ENCODE data around the gene PDXP.

The PDXP gene

DNA sequence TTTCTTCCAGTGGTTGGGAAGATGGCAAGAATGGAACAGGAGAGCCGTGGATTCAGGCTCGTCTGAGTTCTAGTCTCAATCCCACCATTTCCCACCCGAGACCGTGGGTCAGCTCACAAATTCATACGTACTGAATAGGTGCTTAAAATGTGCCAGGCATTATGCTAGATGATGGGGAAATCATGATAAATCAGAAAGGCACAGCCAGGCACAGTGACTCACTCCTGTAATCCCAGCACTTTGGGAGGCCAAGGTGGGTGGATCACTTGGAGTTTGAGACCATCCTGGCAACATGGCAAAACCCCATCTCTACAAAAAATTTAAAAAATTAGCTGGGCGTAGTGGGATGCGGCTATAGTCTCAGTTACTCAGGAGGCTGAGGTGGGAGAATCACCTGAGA, 45.4 kb downstream of the PDXP start:
- DNase-seq, result no peak

GRCh38 chr22:37704645-37705044, 46.1 kb downstream of the PDXP start:
- DNase-seq, result no peak

DNA sequence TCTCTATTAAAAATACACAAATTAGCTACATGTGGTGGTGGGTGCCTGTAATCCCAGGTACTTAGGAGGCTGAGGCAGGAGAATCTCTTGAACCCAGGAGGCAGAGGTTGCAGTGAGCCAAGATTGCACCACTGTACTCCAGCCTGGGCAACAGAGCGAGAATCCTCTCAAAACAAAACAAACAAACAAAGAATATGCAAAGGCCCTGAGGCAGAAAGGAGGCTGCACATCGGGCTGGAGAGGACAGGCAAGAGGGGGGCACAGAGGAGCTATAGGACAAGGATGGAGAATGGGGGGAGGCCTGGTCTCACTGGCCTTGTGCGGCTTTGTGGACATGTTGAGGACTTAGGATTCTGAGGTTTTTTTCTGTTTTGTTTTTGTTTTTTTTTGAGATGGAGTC, 46.7 kb downstream of the PDXP start:
- no peak for DNase-seq

DNA sequence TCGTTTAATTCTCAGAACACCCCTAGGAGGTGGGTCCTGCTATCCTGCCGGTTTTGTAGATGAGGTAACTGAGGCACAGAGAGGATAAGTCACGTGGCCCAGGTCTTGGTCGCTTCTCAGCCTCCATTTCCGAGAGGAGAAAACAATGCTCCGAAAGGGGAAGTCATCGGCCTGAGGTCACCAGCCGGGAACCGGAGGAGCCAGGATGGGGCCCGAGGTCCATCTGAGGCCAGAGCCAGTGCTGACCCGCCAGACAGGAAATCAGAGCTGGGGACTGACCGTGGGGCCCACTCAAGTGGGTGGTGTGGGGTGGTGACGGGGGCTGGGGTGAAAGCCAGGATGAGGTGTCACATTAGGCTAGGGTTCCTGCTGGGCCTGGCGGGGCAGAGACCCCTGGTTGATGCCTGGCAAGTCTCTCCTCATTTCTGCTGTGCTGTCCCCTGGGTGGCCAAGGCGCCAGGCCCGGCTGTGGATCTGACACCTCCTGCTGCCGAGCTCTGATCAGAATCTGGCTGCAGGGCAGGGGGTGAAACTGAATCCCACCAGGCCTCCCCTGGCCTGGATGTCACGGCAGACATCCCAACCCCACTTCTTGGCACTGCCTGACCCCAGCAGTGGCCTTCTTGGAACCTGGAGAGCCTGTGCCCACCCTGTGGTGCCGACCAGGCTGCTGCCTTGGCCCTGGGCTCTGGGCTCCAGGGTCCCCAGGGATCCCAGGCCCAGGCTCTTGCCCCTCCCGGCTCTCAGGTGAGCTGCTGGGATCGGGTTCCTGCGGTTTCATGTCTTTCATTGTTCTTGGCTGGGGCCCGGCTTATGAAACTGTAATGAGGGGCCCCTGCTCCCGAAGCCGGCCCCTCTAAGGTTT, 50.3 kb downstream of the PDXP start:
- no peak for DNase-seq

DNA sequence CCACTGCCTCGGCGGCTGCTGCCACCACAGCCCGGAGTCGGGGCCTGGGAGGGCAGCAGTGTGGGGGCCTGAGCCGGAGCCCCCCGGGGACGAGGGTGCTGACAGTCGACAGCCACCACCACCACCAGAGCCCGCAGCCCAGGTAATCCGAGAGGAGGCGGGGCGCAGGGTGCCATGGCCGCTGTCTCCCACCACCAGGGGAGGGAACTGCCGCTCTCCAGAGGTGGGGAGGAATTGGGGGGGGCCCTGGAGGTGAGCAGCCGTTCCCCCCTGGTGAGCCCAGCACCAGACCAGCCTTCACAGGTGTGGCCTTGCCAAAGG, 50.9 kb downstream of the PDXP start:
- no peak for DNase-seq

- DNase-seq, result no peak
These were observed 52.2 kb downstream of the PDXP start for GRCh38 chr22:37710675-37711074.

DNA sequence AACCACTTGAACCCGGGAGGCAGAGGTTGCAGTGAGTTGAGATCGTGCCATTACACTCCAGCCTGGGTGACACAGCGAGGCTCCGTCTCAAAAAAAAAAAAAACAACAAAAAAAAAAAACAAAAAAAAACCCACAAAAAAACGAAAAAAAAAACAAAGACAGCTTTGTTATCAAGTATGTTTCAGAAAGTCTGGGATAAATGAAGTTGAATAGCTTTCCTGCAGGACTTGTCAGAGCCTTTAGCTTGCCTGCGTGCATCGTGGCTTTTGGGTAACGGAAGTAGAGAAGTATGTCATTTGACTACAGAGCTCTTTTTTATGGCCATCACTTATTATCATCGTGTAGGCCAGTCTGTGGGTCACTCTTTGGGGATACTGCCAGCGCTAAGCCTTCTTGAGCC, 53.0 kb downstream of the PDXP start:
- DNase-seq, result no peak

- DNase-seq, result no peak
These were observed 55.2 kb downstream of the PDXP start for GRCh38 chr22:37713761-37714160.

DNA sequence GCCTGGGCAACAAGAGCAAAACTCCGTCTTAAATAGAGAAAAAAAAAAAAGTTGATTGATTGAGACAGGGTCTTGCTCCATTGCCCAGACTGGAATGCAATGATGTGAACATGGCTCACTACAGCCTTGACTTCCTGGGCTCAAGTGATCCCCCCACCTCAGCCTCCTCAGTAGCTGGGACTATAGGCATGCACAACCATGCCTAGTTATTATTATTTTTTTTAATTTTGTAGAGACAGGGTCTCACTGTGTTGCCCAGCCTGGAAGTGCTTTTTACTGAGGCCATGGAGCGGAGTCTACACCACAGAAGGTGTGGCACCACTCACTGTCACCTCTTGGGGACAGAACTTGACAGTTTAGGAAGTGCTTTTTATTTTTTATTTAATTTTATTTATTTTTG, 56.1 kb downstream of the PDXP start:
- no peak for DNase-seq

DNA sequence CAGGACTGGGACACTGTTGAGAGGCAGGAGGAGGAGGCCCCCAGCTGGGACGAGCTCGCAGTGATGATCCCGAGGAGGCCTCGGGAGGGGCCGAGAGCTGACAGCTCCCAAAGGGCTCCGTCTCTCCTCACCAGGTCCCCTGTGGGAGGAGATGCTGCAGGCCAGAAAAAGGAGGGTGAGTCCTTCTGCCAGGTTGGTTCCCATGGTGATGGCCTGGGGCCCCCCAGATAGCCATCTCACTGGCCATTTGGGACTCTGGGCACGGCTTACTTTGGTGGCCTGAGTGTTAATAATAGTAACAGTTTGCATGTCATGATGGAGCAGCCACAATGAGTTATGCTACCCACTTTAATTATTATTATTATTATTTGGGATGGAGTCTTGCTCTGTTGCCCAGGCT, 57.2 kb downstream of the PDXP start:
- no peak for DNase-seq
